ENCODE measurements around the gene CPXM2.

CPXM2 gene

DNA sequence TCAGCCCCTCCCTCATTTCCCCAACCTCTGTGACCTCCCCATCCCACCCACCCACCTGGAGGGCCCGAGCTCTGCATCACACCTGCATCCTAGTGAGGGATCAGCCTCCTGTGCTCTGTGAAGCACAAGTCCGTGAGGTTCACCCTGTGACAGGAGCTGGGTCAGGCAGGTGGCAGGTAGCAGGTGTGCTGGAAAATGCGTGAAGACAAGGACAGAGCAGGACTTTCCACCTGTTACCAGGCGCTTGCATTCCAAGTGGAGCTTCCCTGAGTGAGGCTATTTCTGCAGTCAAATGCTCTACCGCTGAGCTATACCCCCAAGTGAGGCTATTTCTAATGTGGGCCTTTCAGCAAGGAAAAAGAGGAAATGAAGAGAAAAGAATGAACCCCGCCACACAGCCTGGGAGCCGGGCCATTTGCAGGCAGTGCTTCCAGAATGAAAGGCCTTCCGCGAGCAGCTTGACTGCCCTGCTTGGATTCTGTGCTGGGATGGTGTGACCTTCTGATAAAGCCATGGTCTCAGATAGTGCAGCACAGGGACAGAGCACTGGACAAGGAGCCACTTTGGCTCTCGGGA, 13.3 kb upstream of the CPXM2 start:
- TF ChIP-seq, protein P1, sequence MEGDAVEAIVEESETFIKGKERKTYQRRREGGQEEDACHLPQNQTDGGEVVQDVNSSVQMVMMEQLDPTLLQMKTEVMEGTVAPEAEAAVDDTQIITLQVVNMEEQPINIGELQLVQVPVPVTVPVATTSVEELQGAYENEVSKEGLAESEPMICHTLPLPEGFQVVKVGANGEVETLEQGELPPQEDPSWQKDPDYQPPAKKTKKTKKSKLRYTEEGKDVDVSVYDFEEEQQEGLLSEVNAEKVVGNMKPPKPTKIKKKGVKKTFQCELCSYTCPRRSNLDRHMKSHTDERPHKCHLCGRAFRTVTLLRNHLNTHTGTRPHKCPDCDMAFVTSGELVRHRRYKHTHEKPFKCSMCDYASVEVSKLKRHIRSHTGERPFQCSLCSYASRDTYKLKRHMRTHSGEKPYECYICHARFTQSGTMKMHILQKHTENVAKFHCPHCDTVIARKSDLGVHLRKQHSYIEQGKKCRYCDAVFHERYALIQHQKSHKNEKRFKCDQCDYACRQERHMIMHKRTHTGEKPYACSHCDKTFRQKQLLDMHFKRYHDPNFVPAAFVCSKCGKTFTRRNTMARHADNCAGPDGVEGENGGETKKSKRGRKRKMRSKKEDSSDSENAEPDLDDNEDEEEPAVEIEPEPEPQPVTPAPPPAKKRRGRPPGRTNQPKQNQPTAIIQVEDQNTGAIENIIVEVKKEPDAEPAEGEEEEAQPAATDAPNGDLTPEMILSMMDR (IDR thresholded peaks at IDR 0.05): no peak

DNA sequence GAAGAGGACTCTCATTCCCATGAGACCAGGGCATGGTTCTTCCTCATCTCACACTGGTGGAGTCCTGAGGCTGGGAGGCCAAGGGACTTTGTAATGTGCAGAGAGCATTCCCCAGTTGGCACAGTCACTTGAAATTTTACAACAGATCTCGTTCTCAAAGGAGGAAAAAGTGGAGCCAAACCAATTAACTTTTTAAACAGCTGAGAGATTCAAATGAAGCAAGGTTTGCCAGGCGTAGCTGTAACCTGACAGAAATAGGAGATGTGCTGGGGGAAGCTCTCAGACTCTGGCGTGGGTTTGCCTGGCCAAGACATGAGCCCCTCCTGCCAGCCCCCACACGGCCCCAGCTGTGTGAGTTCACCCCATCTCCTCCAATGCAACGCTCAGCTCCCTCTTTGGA, 12.0 kb upstream of the CPXM2 start:
- TF ChIP-seq, protein P1 (IDR thresholded peaks at IDR 0.05): no peak

DNA sequence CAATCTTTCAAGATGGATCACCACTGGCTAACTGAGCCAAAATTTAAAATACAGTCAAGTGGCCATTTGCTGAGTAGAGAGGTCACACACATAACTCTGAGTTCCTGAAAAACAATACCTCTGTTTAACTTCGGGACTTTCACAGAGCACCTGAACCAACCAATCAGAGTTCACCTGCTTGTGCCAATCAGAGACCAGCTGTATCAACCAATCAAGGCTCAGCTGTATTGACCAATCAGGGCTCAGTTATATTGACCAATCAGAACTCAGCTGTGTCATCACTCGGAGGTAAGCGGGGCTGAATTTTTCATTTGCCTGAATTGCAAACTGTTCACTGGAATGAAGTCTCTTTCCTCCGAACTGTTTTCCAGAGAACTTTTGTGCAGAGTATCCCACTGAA, 10.0 kb upstream of the CPXM2 start:
- TF ChIP-seq, protein P1 (IDR thresholded peaks at IDR 0.05): no peak

DNA sequence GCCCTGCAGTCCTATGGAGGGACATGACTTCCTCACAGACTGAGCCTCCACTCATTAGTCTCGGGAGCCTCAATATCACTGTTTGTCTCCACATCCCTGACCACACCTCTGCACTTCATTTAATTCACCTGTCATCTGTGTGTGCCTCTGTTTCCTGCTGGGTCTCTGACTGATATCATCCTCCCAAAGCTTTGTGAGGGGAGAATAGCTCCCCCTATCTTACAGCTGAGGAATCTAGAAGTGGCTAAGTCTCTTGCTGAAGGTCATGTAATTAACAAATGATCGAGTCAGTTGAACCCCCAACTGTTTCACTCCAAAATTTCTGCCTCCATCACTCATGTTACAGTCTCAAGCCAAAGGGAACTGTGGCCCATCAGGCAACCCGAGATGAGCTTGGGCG, 5.5 kb upstream of the CPXM2 start:
- TF ChIP-seq, protein P1 (IDR thresholded peaks at IDR 0.05): no peak; the same call in 1 of the 2 replicates

DNA sequence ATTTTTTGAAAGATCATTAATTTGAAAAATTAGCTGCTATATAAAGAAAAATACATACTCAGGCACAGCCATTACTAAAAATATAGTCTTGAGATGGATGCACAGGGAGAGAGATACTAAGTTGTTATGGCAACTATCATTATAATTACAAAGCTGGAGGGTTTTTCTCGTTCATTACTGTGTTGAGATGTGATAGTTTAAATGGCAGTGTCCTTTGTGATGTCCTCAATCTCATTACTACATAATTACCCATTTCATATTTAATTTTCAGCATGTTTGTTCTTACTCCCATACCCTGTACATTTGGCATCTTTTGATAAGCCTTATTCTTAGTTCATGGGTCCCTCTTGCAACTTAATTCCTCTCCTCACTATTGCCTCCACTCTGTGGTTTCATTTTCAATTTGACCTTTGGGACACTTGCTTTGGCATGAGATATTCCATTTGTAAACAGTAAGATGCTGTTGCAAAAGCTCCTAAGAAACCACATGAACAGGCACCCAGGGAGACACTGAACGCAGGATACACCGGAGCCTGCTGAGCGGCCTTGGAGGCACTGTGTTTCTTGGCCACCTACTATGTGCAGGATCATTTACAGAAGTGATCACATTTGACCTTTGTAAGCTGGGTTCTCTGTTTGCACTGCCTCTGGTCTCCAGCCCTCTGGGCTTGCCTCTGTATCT, 4.8 kb upstream of the CPXM2 start:
- TF ChIP-seq, protein P1 (IDR thresholded peaks at IDR 0.05): no peak

DNA sequence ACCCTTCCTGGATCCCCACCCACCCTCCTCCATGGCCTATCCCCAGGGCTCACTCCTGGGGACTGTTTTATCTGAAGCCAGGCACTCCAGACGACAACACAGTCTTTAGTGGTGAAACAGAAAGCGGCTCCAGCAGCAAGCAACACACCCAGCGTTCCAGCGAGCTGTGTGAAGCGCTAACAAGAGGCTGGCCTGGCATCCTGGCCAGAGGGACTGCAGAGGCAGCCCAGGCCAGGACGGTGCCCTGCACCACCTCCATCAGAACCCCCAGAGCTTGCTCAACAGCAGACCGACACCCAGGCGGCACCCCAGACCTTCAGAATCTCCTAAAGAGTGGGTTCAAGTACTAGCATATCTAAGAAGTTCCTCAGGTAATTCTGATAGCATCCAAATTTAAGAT, 2.0 kb upstream of the CPXM2 start:
- TF ChIP-seq, protein P1 (IDR thresholded peaks at IDR 0.05): no peak

DNA sequence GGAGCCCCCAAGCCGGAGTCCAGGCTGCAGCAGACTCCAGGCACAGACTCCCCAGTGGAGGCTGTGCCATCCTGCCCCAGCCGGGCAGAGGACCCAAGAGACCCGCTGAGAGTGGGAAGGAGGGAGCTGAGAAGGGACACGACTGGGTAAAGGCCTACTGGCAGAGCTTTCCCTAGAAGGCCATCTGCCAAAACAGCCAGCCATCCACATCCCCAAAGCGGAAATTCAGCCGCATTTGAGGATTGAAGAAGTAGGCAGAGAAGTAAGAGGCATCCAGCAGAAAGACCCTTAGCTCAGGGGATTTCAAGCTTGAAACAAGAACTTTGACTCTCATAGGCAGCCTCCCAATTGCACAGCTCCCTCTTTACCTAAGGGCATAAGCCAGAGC, 857 bp downstream of the CPXM2 start:
- TF ChIP-seq, protein P1 (IDR thresholded peaks at IDR 0.05): no peak
